T-cell (primary cell): Measurements from ENCODE around the gene MAB21L4. TPM values are rescaled to one million over a fixed set of nuclear protein-coding genes. Genes with fewer than 3 reads are reported as not detected.

Source experiments
- ATAC-seq, 4 experiments: fragments of 200-7000 bp in 3 of 4; fragments of 150-1000 bp in 1 of 4; cut with Tn5 transposase; replicated peaks in 1 of 4; 1 replicate in 3 of 4; 2 replicates in 1 of 4; pipeline ENCODE4 v1.10.0; 2021; ENCODE audit warnings: moderate library complexity in 3 of 4, mild to moderate bottlenecking in 2 of 4, moderate number of reproducible peaks in 1 of 4
- CTCF ChIA-PET, 2 donors: fragments of 300-600 bp; sonication (Branson Sonifier 250); formaldehyde crosslinking; loops; one replicate each; lab custom pipeline; 2022; ENCODE audit warnings: antibody characterized with exemption in 2 of 2; lab: Charles Lee
- POLR2A ChIA-PET, 2 donors: fragments of 300-600 bp; sonication (Branson Sonifier 250); formaldehyde crosslinking; loops; one replicate each; lab custom pipeline; 2022; ENCODE audit warnings: antibody characterized with exemption in 2 of 2; lab: Charles Lee
- DNase-seq, 35 experiments: peaks; one replicate each; pipeline versions ENCODE4 v3.0.0 to v3.0.0-alpha.2; 2013 to 2023
- H3K27ac ChIP-seq: one replicate; pipeline ENCODE4 v1.5.1; 2013; ENCODE audit warnings: low read length
- H3K27me3 ChIP-seq, 2 experiments: replicated peaks in 1 of 2; 1 replicate in 1 of 2; 2 replicates in 1 of 2; pipeline versions ENCODE4 v1.6.1 to v1.7.0; 2013; ENCODE audit warnings: low read length in 1 of 2, mixed read lengths in 1 of 2; ENCODE audit not compliant: control insufficient read depth in 2 of 2, insufficient read depth in 2 of 2; ENCODE audit errors: extremely low read depth in 1 of 2
- H3K36me3 ChIP-seq, 2 donors: 1 replicate in 1 of 2; 2 replicates in 1 of 2; pipeline versions ENCODE4 v1.6.1 to v1.7.0; 2013; ENCODE audit warnings: low read length in 1 of 2; ENCODE audit not compliant: control insufficient read depth in 2 of 2, insufficient read depth in 1 of 2; ENCODE audit errors: extremely low read depth in 1 of 2
- H3K4me1 ChIP-seq, 2 experiments: 1 replicate in 1 of 2; 2 replicates in 1 of 2; pipeline versions ENCODE4 v1.6.1 to v1.7.0; 2013; ENCODE audit warnings: low read length in 2 of 2, mixed read lengths in 1 of 2; ENCODE audit not compliant: insufficient read depth in 2 of 2, control insufficient read depth in 1 of 2; ENCODE audit errors: extremely low read depth in 1 of 2
- H3K4me3 ChIP-seq, 2 donors: 1 replicate in 1 of 2; 2 replicates in 1 of 2; pipeline versions ENCODE4 v1.5.1 to v1.7.0; 2013; ENCODE audit warnings: mild to moderate bottlenecking in 2 of 2, low read length in 1 of 2, moderate library complexity in 1 of 2; ENCODE audit not compliant: control insufficient read depth in 1 of 2; ENCODE audit errors: extremely low read depth in 1 of 2
- H3K9me3 ChIP-seq: 2 replicates; pipeline ENCODE4 v1.7.0; 2013
- H3K27ac Mint-ChIP-seq, 2 donors: one replicate each; pipeline ENCODE4 v1.8.0; 2020 to 2021; ENCODE audit warnings: mild to moderate bottlenecking in 2 of 2, mixed read lengths in 2 of 2
- H3K27me3 Mint-ChIP-seq, 2 donors: one replicate each; pipeline ENCODE4 v1.8.0; 2021 to 2022; ENCODE audit warnings: mixed read lengths in 2 of 2
- H3K36me3 Mint-ChIP-seq: one replicate; pipeline ENCODE4 v1.8.0; 2021; ENCODE audit warnings: mixed read lengths
- H3K4me1 Mint-ChIP-seq, 3 donors: one replicate each; pipeline ENCODE4 v1.8.0; 2020 to 2022; ENCODE audit warnings: mixed read lengths in 3 of 3, mild to moderate bottlenecking in 1 of 3
- H3K4me3 Mint-ChIP-seq, 3 donors: one replicate each; pipeline ENCODE4 v1.8.0; 2020 to 2022; ENCODE audit warnings: mild to moderate bottlenecking in 3 of 3, mixed read lengths in 3 of 3, moderate library complexity in 3 of 3
- H3K9me3 Mint-ChIP-seq, 3 donors: one replicate each; pipeline ENCODE4 v1.8.0; 2020 to 2022; ENCODE audit warnings: mixed read lengths in 3 of 3
- WGBS: methylation state at CpG from one replicate; pipeline ENCODE4 v1.1.5; 2013; ENCODE audit warnings: missing lambda C conversion rate; ENCODE audit not compliant: insufficient coverage; 5-methylcytosine and 5-hydroxymethylcytosine counted together
- total RNA-seq, 35 experiments: library from RNA in 6 of 35; stranded (reverse) in 6 of 35; fragments of 120-200 nt in 1 of 35; gene quantifications; one replicate each; pipeline versions ENCODE4 v1.2.1 to v1.2.4 and lab custom pipeline; 2013 to 2026

MAB21L4 gene
- total RNA-seq, 5 donors from 2014 or later (not counting 1 experiment from before 2014, with no cell fraction given): not detected

GRCh38 chr2:240890691-240891090, 5.3 kb downstream of the MAB21L4 start:
- no peak overlapping the region for H3K4me3 Mint-ChIP-seq
- no peak for DNase-seq
- Histone ChIP-seq H3K4me3 (no peak overlapping the region), H3K27me3 (peaks cover 0 to 16% of the 10 kb centered on the region in 2 experiments), H3K27ac (no peak overlapping the region), H3K9me3 (no peaks in the 10 kb centered on the region), H3K36me3 (no peaks in the 10 kb centered on the region), H3K4me1 (peaks cover 0 to 7% of the 10 kb centered on the region in 2 experiments)
- peaks cover 0 to 2% (median 0%) of the 10 kb centered on the region in 3 donors for H3K4me1 Mint-ChIP-seq
- no peaks in the 10 kb centered on the region for H3K9me3 Mint-ChIP-seq
- POLR2A ChIA-PET: no interaction called here
- H3K36me3 Mint-ChIP-seq: no peaks in the 10 kb centered on the region
- no peaks in the 10 kb centered on the region for H3K27me3 Mint-ChIP-seq
- H3K27ac Mint-ChIP-seq: no peak overlapping the region
- 81% methylated on average over 10 of the region's 14 CpGs for WGBS
- no peak for ATAC-seq
- CTCF ChIA-PET: no interaction called here

GRCh38 chr2:240889601-240890560, 6.1 kb downstream of the MAB21L4 start:
- no peaks in the 10 kb centered on the region for H3K27me3 Mint-ChIP-seq
- peaks cover 0 to 7% of the 10 kb centered on the region in 2 experiments for H3K4me1 ChIP-seq
- DNase-seq: no peak
- no peak overlapping the region for H3K4me3 Mint-ChIP-seq
- H3K27me3 ChIP-seq: peaks cover 0 to 16% of the 10 kb centered on the region in 2 experiments
- 80% methylated on average over 36 of the region's 38 CpGs for WGBS
- H3K27ac ChIP-seq: no peak overlapping the region
- H3K4me1 Mint-ChIP-seq: peaks cover 0 to 2% (median 0%) of the 10 kb centered on the region in 3 donors
- no peaks in the 10 kb centered on the region for H3K36me3 ChIP-seq
- H3K36me3 Mint-ChIP-seq: no peaks in the 10 kb centered on the region
- no peaks in the 10 kb centered on the region for H3K9me3 Mint-ChIP-seq
- H3K4me3 ChIP-seq: no peak overlapping the region
- no peak for ATAC-seq
- CTCF ChIA-PET: no interaction called here
- POLR2A ChIA-PET: no interaction called here
- H3K9me3 ChIP-seq: no peaks in the 10 kb centered on the region
- H3K27ac Mint-ChIP-seq: no peak overlapping the region

- DNase-seq: no peak
- H3K9me3 Mint-ChIP-seq: no peaks in the 10 kb centered on the region
- ATAC-seq: no peak
Measured at GRCh38 chr2:240888890-240889573, 6.9 kb downstream of the MAB21L4 start.

GRCh38 chr2:240888130-240888889, 7.6 kb downstream of the MAB21L4 start:
- Mint-ChIP-seq H3K27ac (no peak overlapping the region), H3K9me3 (no peaks in the 10 kb centered on the region), H3K27me3 (no peaks in the 10 kb centered on the region), H3K36me3 (no peaks in the 10 kb centered on the region), H3K4me1 (no peaks in the 10 kb centered on the region), H3K4me3 (no peak overlapping the region)
- ATAC-seq (no peak), DNase-seq (no peak)
- Histone ChIP-seq H3K27ac (no peak overlapping the region), H3K36me3 (no peaks in the 10 kb centered on the region), H3K27me3 (peaks cover 0 to 11% of the 10 kb centered on the region in 2 experiments), H3K4me3 (no peak overlapping the region), H3K4me1 (no peaks in the 10 kb centered on the region), H3K9me3 (no peaks in the 10 kb centered on the region)
- CTCF ChIA-PET: no interaction called here
- POLR2A ChIA-PET: no interaction called here
- 91% methylated on average over 34 of the region's 37 CpGs for WGBS

More at GRCh38 chr2:240888890-240889573, 6.9 kb downstream of the MAB21L4 start:
- Mint-ChIP-seq H3K4me1 (peaks cover 0 to 2% (median 0%) of the 10 kb centered on the region in 3 donors), H3K4me3 (no peak overlapping the region), H3K36me3 (no peaks in the 10 kb centered on the region), H3K27me3 (no peaks in the 10 kb centered on the region), H3K27ac (no peak overlapping the region)
- Histone ChIP-seq H3K27me3 (peaks cover 0 to 16% of the 10 kb centered on the region in 2 experiments), H3K9me3 (no peaks in the 10 kb centered on the region), H3K4me1 (peaks cover 0 to 7% of the 10 kb centered on the region in 2 experiments), H3K4me3 (no peak overlapping the region), H3K27ac (no peak overlapping the region), H3K36me3 (no peaks in the 10 kb centered on the region)
- ChIA-PET POLR2A (no interaction called here), CTCF (no interaction called here)
- WGBS: 78% methylated on average over 6 of the region's 11 CpGs

GRCh38 chr2:240887631-240888030, 8.3 kb downstream of the MAB21L4 start:
- Mint-ChIP-seq H3K27ac (no peak overlapping the region), H3K4me3 (no peak overlapping the region), H3K36me3 (no peaks in the 10 kb centered on the region), H3K4me1 (no peaks in the 10 kb centered on the region), H3K27me3 (no peaks in the 10 kb centered on the region), H3K9me3 (no peaks in the 10 kb centered on the region)
- Histone ChIP-seq H3K27me3 (peaks cover 0 to 5% of the 10 kb centered on the region in 2 experiments), H3K36me3 (no peaks in the 10 kb centered on the region), H3K27ac (no peak overlapping the region), H3K9me3 (no peaks in the 10 kb centered on the region), H3K4me1 (no peaks in the 10 kb centered on the region), H3K4me3 (no peak overlapping the region)
- no peak for ATAC-seq
- no peak for DNase-seq
- 83% methylated on average over 4 of the region's 4 CpGs for WGBS
- CTCF ChIA-PET: no interaction called here
- POLR2A ChIA-PET: no interaction called here
